NOMO-1 (cell line): ENCODE measurements around the gene TMEM17.
A peak's percentile ranks its signal among the peaks of the same experiment; 100 is the strongest.

Experiments
- DNase-seq, 2 experiments: peaks; one replicate each; lab custom pipeline; 2025; ENCODE audit not compliant: unreplicated experiment in 2 of 2; lab: John Stamatoyannopoulos, UW

TMEM17 gene

DNA sequence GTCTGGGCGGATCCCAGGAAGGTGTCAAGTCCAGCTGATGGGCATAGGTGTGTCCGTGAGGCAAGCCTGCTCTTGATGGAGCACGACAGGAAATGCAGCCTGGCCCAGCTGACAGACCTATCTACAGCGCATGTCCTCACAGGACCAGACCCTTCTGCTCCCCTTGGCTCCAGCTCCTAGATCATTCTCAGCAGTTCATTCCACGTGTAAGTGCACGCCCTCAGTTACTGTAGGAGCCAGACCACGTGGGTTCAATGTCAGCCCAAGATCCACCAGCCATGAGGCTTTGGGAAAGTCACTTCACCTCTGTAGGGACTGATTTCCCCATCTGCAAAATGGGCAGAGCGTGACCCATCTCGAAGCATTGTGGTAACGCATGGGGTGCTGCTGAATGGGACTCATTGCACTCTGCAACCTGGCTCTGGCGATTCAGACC, 47.8 kb downstream of the TMEM17 start:
- no peak for DNase-seq

DNA sequence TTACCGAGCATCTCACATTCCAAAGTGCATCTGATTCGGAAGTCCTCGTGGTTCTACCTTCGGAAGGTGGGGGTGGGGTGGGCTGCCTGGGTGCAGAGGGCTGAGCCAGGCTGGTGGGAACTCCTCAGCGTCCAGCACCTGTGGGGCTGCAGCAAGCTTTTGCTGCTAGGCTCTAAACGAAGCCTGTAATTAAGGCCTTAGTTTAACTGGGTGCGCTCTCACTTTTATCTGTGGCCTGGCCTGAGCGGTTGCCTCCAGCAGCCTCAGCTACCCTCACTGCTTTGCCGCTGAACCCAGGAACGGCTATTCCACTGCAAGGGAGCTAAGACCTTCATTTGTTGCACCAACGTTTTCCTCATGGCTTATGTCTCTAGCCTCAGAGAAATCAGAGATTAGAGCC, 48.4 kb downstream of the TMEM17 start:
- DNase-seq, result no peak

DNA sequence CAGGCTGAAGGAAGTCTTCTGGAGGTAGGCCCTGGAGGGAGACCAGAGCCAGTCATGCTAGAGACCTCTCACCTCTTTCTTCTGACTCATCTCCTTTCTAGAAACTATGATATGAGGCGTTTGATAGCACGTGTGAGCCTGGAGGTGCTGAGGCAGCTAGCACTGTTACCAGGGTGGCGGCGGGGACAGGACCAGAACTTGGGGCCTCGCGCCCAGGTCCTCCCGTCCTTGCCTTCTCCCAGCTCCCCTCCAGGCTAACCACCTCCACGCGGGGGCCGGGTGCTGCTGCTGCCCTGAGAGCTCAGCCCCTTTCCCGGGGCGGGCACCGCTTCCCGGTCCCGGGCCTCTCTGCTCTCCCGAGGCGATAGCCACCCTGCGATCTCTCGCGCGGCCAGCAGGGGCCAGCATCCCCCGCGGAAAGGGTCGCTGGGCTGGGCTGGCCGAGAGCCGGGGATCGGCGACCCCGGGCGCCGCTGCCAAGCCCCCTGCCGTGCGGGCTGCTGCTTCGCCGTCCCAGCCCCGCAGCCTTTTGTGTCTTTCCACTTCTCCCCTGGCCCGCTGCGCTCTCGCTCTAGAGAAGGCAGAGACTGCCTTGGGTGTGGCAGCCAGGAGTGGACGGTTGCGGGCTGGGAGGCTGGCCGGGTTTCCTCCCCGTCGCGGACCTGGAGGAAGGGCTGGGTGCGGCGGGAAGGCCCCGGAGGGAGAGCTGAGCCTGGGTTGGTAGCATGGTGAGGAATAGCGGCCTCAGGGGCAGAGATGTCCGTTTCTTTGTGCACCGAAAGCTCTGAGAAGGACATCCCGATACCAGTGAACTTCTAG, 49.1 kb downstream of the TMEM17 start:
- peak; percentile 44 to 56 for DNase-seq

DNA sequence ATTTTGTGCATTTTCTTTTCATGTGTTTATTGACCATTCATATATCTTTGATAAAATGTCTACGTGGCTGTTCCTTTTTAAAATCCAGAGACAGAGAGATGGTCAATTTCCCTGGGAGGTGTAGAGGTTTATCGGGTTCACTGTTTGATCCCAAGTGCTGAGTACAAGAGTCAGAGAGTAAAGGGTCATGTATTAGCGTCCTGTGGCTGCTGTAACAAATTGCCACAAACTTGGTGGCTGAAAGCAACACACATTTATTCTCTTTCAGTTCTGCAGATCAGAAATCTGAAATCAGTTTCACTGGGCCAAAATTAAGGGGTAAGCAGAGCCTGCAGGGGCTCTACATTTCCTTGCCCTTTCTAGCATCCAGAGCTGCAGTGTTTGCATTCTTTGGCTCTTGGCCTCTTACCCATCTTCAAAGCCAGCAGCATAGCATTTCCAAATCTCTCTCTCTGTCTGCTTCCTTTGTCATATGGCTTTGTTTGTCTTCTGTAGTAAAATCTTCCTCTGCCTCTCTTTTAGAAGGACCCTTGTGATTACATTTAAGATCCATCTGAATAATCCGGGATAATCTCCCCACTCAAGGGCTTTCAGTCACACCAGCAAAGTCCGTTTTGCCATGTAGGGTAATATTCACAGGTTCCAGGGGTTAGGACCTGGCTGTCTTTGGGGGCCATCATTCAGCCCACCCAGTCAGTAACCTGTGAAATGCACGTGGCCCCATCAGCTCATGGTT, 49.9 kb downstream of the TMEM17 start:
- no peak for DNase-seq

DNA sequence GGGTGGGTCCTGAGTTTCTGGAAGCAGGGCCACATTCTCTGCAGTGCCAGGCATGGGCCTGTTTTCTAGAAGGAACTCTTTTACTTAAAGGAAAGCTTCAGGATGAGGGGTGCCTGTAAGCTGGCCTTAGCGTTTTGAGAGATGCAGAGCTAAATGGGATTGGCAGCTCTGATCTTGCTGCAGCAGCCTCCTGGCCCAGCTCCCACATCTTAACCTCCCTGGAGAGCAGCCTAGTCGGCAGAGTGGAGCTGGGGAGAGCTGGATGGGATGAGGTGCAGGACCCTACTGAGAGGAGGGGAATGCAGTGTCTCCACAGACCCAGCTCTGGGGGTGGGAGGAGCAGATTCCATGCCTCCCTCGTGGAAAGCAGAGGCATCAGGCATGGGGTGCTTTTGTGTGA, 52.0 kb downstream of the TMEM17 start:
- DNase-seq, result no peak

DNA sequence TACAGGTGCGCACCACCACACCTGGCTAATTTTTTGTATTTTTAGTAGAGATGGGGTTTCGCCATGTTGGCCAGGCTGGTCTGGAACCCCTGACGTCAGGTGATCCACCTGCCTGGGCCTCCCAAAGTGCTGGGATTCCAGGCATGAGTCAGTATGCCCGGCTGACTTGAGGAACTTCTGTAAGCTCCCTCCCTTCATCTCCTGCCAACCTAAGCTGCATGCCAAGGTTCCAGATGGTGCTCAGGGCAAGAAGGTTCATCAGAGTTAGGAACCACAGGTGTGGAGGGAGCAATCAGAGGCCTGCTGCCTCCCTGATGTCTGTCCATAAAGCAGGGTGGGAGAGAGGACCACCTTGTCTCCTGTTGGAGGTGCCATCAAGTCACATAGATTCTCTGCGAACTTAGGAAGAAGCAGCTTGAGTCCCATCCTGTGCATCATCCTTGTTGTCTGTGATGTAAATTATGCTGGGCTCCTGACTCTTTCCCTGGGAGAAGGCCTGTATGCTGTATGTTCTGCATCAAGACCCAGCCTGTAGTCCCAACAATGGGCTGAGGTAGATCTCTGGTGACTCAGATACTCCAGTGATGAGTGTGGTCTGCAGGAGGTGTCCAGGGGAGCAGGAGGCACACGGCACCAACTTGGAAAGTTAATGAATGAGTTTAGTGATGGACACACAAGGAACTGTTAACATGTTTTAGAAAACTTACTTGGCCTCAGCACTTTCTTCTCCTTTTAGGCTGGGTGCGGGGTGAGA, 53.1 kb downstream of the TMEM17 start:
- no peak for DNase-seq

DNA sequence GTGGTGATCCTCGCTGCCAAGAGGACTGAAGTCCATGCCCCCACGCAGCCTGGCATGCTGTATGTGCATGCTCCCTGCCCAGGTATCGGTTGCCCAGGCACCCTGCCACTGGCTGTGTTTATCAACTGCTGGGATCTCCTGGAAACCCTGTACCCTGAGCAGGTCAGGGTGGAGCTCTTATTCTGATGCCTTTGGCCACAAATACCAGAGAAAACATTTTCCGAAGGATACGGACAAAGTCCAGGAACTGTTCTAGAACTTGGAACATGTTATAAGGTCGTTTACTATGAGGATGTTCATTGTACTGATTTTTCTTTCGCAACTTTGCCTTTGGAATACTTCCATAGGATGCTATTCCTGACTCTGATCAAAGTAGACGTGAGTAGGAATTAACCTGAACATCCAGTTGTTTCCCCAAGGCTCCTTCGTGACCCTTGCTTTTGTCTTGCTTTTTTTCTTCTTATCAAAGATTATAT, 55.2 kb downstream of the TMEM17 start:
- DNase-seq, result no peak
